BE2C (cell line): ENCODE data around the gene EIF2D.

Experiments used
- DNase-seq: peaks from one replicate; pipeline ENCODE4 v3.0.0-alpha.2; 2020
- H3K27me3 ChIP-seq: fragments of 250-450 bp; sonication (Bioruptor Pico); 2 replicates; pipeline ENCODE4 v1.5.1; 2020; ENCODE audit warnings: mild to moderate bottlenecking
- H3K36me3 ChIP-seq: fragments of 250-450 bp; sonication (Bioruptor Pico); 2 replicates; pipeline ENCODE4 v1.5.1; 2020; ENCODE audit warnings: mild to moderate bottlenecking
- H3K4me1 ChIP-seq: fragments of 250-450 bp; sonication (Bioruptor Pico); 2 replicates; pipeline ENCODE4 v1.5.1; 2020
- H3K4me3 ChIP-seq: 2 replicates; pipeline ENCODE4 v1.5.1; 2011; ENCODE audit warnings: low read depth, low read length
- H3K9me3 ChIP-seq: fragments of 250-450 bp; sonication (Bioruptor Pico); 2 replicates; pipeline ENCODE4 v1.5.1; 2020
- CTCF ChIP-seq: IDR thresholded peaks from 2 replicates; pipeline ENCODE4 v1.5.1; 2012; ENCODE audit warnings: mild to moderate bottlenecking, low read depth, low read length

EIF2D gene

GRCh38 chr1:206555473-206555935 is 56.8 kb downstream of the EIF2D start:
- Histone ChIP-seq H3K4me3 (no peak overlapping the region), H3K36me3 (no peaks in the 10 kb centered on the region), H3K9me3 (no peaks in the 10 kb centered on the region), H3K27me3 (peaks cover 16% of the 10 kb centered on the region), H3K4me1 (no peaks in the 10 kb centered on the region)
- no peak for TF ChIP-seq CTCF
- no peak for DNase-seq

GRCh38 chr1:206554701-206555472 is 57.4 kb downstream of the EIF2D start:
- Histone ChIP-seq H3K9me3 (no peaks in the 10 kb centered on the region), H3K4me1 (no peaks in the 10 kb centered on the region), H3K27me3 (peaks cover 22% of the 10 kb centered on the region), H3K4me3 (no peak overlapping the region), H3K36me3 (no peaks in the 10 kb centered on the region)
- DNase-seq: no peak
- no peak for TF ChIP-seq CTCF

GRCh38 chr1:206554211-206554610 is 58.1 kb downstream of the EIF2D start:
- H3K4me1 ChIP-seq: no peaks in the 10 kb centered on the region
- peaks cover 24% of the 10 kb centered on the region for H3K27me3 ChIP-seq
- no peaks in the 10 kb centered on the region for H3K9me3 ChIP-seq
- no peak for DNase-seq
- no peak overlapping the region for H3K4me3 ChIP-seq
- H3K36me3 ChIP-seq: no peaks in the 10 kb centered on the region
- no peak for TF ChIP-seq CTCF

- peaks cover 23% of the 10 kb centered on the region for H3K27me3 ChIP-seq
- no peak for DNase-seq
- H3K4me3 ChIP-seq: no peak overlapping the region
- no peaks in the 10 kb centered on the region for H3K9me3 ChIP-seq
- no peak for TF ChIP-seq CTCF
- no peaks in the 10 kb centered on the region for H3K4me1 ChIP-seq
- H3K36me3 ChIP-seq: no peaks in the 10 kb centered on the region
Measured at GRCh38 chr1:206551986-206552326, 60.3 kb downstream of the EIF2D start.

GRCh38 chr1:206551296-206551985 is 60.8 kb downstream of the EIF2D start:
- H3K4me1 ChIP-seq: no peaks in the 10 kb centered on the region
- DNase-seq: no peak
- no peaks in the 10 kb centered on the region for H3K9me3 ChIP-seq
- no peak for TF ChIP-seq CTCF
- H3K36me3 ChIP-seq: no peaks in the 10 kb centered on the region
- no peak overlapping the region for H3K4me3 ChIP-seq
- H3K27me3 ChIP-seq: peaks cover 23% of the 10 kb centered on the region

- no peak for TF ChIP-seq CTCF
- no peaks in the 10 kb centered on the region for H3K9me3 ChIP-seq
- peaks cover 23% of the 10 kb centered on the region for H3K27me3 ChIP-seq
- no peaks in the 10 kb centered on the region for H3K36me3 ChIP-seq
- H3K4me3 ChIP-seq: no peak overlapping the region
- no peaks in the 10 kb centered on the region for H3K4me1 ChIP-seq
- DNase-seq: no peak
Measured at GRCh38 chr1:206550446-206550845, 61.8 kb downstream of the EIF2D start.
